IPS-18c (cell line): ENCODE data around the gene SLC25A45.
"Not testable (repeated sequence)": the region's sequence is repeated elsewhere in the genome, so short reads cannot be mapped to it uniquely, and the experiment has no call there.

ENCODE experiments used
- H3K4me3 ChIP-seq: 2 replicates; pipeline ENCODE4 v1.7.0; 2013; ENCODE audit warnings: low read depth, mild to moderate bottlenecking, low read length, moderate library complexity; ENCODE audit not compliant: insufficient read depth
- H3K9me3 ChIP-seq: one replicate; pipeline ENCODE4 v1.6.1; 2013; ENCODE audit warnings: mild to moderate bottlenecking, low read length, moderate library complexity; ENCODE audit not compliant: control insufficient read depth, insufficient read depth

SLC25A45 gene

GRCh38 chr11:65355776-65356393, 26.6 kb downstream of the SLC25A45 start:
- Histone ChIP-seq H3K4me3 (peak overlapping the region; percentile 74), H3K9me3 (no peaks in the 10 kb centered on the region)

GRCh38 chr11:65355013-65355775, 27.3 kb downstream of the SLC25A45 start:
- H3K4me3 ChIP-seq, result peak overlapping the region; percentile 74
- H3K9me3 ChIP-seq, result no peaks in the 10 kb centered on the region

- Histone ChIP-seq H3K9me3 (no peaks in the 10 kb centered on the region), H3K4me3 (peak within 1 kb of the TSS; percentile 78)
Measured at GRCh38 chr11:65354265-65355012, 28.0 kb downstream of the SLC25A45 start, which contains the start of gene TIGD3. Gene TIGD3, plus strand, starts transcription at chr11:65354751. Its CDS starts 1,058 bp downstream, at chr11:65355809.

- H3K4me3 ChIP-seq, result peak overlapping the region; percentile 78
- no peaks in the 10 kb centered on the region for H3K9me3 ChIP-seq
Measured at GRCh38 chr11:65353900-65354264, 28.6 kb downstream of the SLC25A45 start.

GRCh38 chr11:65353376-65353775, 29.1 kb downstream of the SLC25A45 start:
- Histone ChIP-seq H3K9me3 (no peaks in the 10 kb centered on the region), H3K4me3 (no peak overlapping the region)

GRCh38 chr11:65352783-65353182, 29.7 kb downstream of the SLC25A45 start:
- no peak overlapping the region for H3K4me3 ChIP-seq
- no peaks in the 10 kb centered on the region for H3K9me3 ChIP-seq

GRCh38 chr11:65351511-65351910, 30.9 kb downstream of the SLC25A45 start:
- no peak overlapping the region for H3K4me3 ChIP-seq
- no peaks in the 10 kb centered on the region for H3K9me3 ChIP-seq

- Histone ChIP-seq H3K4me3 (no peak overlapping the region), H3K9me3 (no peaks in the 10 kb centered on the region)
Measured at GRCh38 chr11:65341856-65342255, 40.6 kb downstream of the SLC25A45 start.

GRCh38 chr11:65340226-65340625, 42.2 kb downstream of the SLC25A45 start:
- H3K9me3 ChIP-seq, result no peaks in the 10 kb centered on the region
- H3K4me3 ChIP-seq, result no peak overlapping the region

- no peak overlapping the region for H3K4me3 ChIP-seq
Measured at GRCh38 chr11:65338676-65339075, 43.8 kb downstream of the SLC25A45 start.

GRCh38 chr11:65334696-65335295, 47.6 kb downstream of the SLC25A45 start:
- H3K4me3 ChIP-seq, result peak overlapping the region; percentile 98

More at GRCh38 chr11:65338676-65339075, 43.8 kb downstream of the SLC25A45 start:
- H3K9me3 ChIP-seq, result no peaks in the 10 kb centered on the region

GRCh38 chr11:65332591-65332990, 49.9 kb downstream of the SLC25A45 start:
- H3K4me3 ChIP-seq, H3K9me3 ChIP-seq: not testable (repeated sequence)

More at GRCh38 chr11:65334696-65335295, 47.6 kb downstream of the SLC25A45 start:
- peaks cover 2% of the 10 kb centered on the region for H3K9me3 ChIP-seq

- Histone ChIP-seq H3K4me3 (no peak overlapping the region), H3K9me3 (peaks cover 2% of the 10 kb centered on the region)
Measured at GRCh38 chr11:65330544-65330943, 51.9 kb downstream of the SLC25A45 start.

- Histone ChIP-seq H3K4me3 (no peak overlapping the region), H3K9me3 (peaks cover 2% of the 10 kb centered on the region)
Measured at GRCh38 chr11:65329944-65330403, 52.5 kb downstream of the SLC25A45 start.

- Histone ChIP-seq H3K9me3 (peaks cover 2% of the 10 kb centered on the region), H3K4me3 (no peak overlapping the region)
Measured at GRCh38 chr11:65329478-65329877, 53.0 kb downstream of the SLC25A45 start.

GRCh38 chr11:65327021-65327420, 55.4 kb downstream of the SLC25A45 start:
- no peaks in the 10 kb centered on the region for H3K9me3 ChIP-seq
- no peak overlapping the region for H3K4me3 ChIP-seq

- no peak overlapping the region for H3K4me3 ChIP-seq
- no peaks in the 10 kb centered on the region for H3K9me3 ChIP-seq
Measured at GRCh38 chr11:65325435-65325834, 57.0 kb downstream of the SLC25A45 start.
